Pons (tissue), 1 donor: Measurements from ENCODE around the gene NOP14.
A peak's percentile ranks its signal among the peaks of the same experiment; 100 is the strongest.
"Not testable (repeated sequence)": the region's sequence is repeated elsewhere in the genome, so short reads cannot be mapped to it uniquely, and the experiment has no call there.

Experiments used
- DNase-seq: peaks from one replicate; pipeline ENCODE4 v3.0.0-alpha.2; 2016; ENCODE audit warnings: low spot score

Gene NOP14

GRCh38 chr4:2931512-2932301, 31.5 kb downstream of the NOP14 start:
- no peak for DNase-seq

GRCh38 chr4:2930758-2931511, 32.3 kb downstream of the NOP14 start:
- DNase-seq = no peak

GRCh38 chr4:2930135-2930757, 33.0 kb downstream of the NOP14 start:
- DNase-seq = no peak

- no peak for DNase-seq
Observed at GRCh38 chr4:2929469-2929868, 33.7 kb downstream of the NOP14 start.

- DNase-seq = no peak
Observed at GRCh38 chr4:2928242-2929176, 34.7 kb downstream of the NOP14 start.

GRCh38 chr4:2927696-2928075, 35.5 kb downstream of the NOP14 start:
- DNase-seq = no peak

GRCh38 chr4:2927016-2927695, 36.0 kb downstream of the NOP14 start:
- DNase-seq = no peak

GRCh38 chr4:2925931-2926860, 37.0 kb downstream of the NOP14 start:
- no peak for DNase-seq

GRCh38 chr4:2925496-2925895, 37.7 kb downstream of the NOP14 start:
- DNase-seq = no peak

- DNase-seq = no peak
Observed at GRCh38 chr4:2924765-2925301, 38.4 kb downstream of the NOP14 start.

GRCh38 chr4:2924286-2924685, 38.9 kb downstream of the NOP14 start:
- no peak for DNase-seq

GRCh38 chr4:2923668-2924173, 39.5 kb downstream of the NOP14 start:
- DNase-seq = peak; percentile 34

GRCh38 chr4:2923141-2923551, 40.1 kb downstream of the NOP14 start:
- DNase-seq = no peak

- not testable (repeated sequence) for DNase-seq
Observed at GRCh38 chr4:2922453-2923101, 40.6 kb downstream of the NOP14 start.

- not testable (repeated sequence) for DNase-seq
Observed at GRCh38 chr4:2918714-2919113, 44.5 kb downstream of the NOP14 start.

GRCh38 chr4:2918300-2918699, 44.9 kb downstream of the NOP14 start:
- not testable (repeated sequence) for DNase-seq

- not testable (repeated sequence) for DNase-seq
Observed at GRCh38 chr4:2916696-2917095, 46.5 kb downstream of the NOP14 start.

GRCh38 chr4:2915789-2916188, 47.4 kb downstream of the NOP14 start:
- no peak for DNase-seq
